Activated naive CD8-positive, alpha-beta T cell treated with anti-CD3 and anti-CD28 coated beads for 36 hours (primary cell): ENCODE measurements around the gene NFIA. TPM values are rescaled to one million over a fixed set of nuclear protein-coding genes. Genes with fewer than 3 reads are reported as not detected.

Experiments
- DNase-seq: peaks from one replicate; pipeline ENCODE4 v3.0.0; 2021
- H3K27ac Mint-ChIP-seq: one replicate; pipeline ENCODE4 v1.8.0; 2022; ENCODE audit warnings: mild to moderate bottlenecking, moderate library complexity, mixed read lengths
- H3K27me3 Mint-ChIP-seq: one replicate; pipeline ENCODE4 v1.8.0; 2022; ENCODE audit warnings: mild to moderate bottlenecking, mixed read lengths
- H3K36me3 Mint-ChIP-seq: one replicate; pipeline ENCODE4 v1.8.0; 2021; ENCODE audit warnings: mild to moderate bottlenecking, mixed read lengths
- H3K4me1 Mint-ChIP-seq: one replicate; pipeline ENCODE4 v1.8.0; 2021; ENCODE audit warnings: mixed read lengths
- H3K4me3 Mint-ChIP-seq: one replicate; pipeline ENCODE4 v1.8.0; 2022; ENCODE audit warnings: mild to moderate bottlenecking, moderate library complexity, mixed read lengths
- H3K9me3 Mint-ChIP-seq: one replicate; pipeline ENCODE4 v1.8.0; 2022; ENCODE audit warnings: mixed read lengths
- total RNA-seq, 2 experiments: library from RNA; stranded (reverse); gene quantifications; one replicate each; pipeline ENCODE4 v1.2.3, GENCODE V29; 2021

The NFIA gene
- total RNA-seq, 2 experiments from 2014 or later: 1.3 to 1.7 TPM

GRCh38 chr1:61241411-61241838, 159.1 kb downstream of the NFIA start:
- Mint-ChIP-seq H3K27ac (peak overlapping the region; percentile 42), H3K4me1 (peaks cover 3% of the 10 kb centered on the region), H3K36me3 (no peaks in the 10 kb centered on the region), H3K27me3 (no peaks in the 10 kb centered on the region), H3K4me3 (no peak overlapping the region), H3K9me3 (no peaks in the 10 kb centered on the region)
- DNase-seq: no peak

GRCh38 chr1:61241973-61242381, 159.6 kb downstream of the NFIA start:
- H3K27me3 Mint-ChIP-seq: no peaks in the 10 kb centered on the region
- H3K4me3 Mint-ChIP-seq: no peak overlapping the region

GRCh38 chr1:61244114-61244513, 161.8 kb downstream of the NFIA start:
- no peaks in the 10 kb centered on the region for H3K36me3 Mint-ChIP-seq
- no peaks in the 10 kb centered on the region for H3K9me3 Mint-ChIP-seq
- no peak overlapping the region for H3K27ac Mint-ChIP-seq
- no peak for DNase-seq
- no peaks in the 10 kb centered on the region for H3K27me3 Mint-ChIP-seq
- no peak overlapping the region for H3K4me3 Mint-ChIP-seq
- H3K4me1 Mint-ChIP-seq: peaks cover 3% of the 10 kb centered on the region

More at GRCh38 chr1:61241973-61242381, 159.6 kb downstream of the NFIA start:
- Mint-ChIP-seq H3K27ac (no peak overlapping the region), H3K4me1 (peaks cover 3% of the 10 kb centered on the region), H3K9me3 (no peaks in the 10 kb centered on the region), H3K36me3 (no peaks in the 10 kb centered on the region)
- no peak for DNase-seq

- no peak overlapping the region for H3K4me3 Mint-ChIP-seq
Measured at GRCh38 chr1:61245696-61246400, 163.5 kb downstream of the NFIA start.

GRCh38 chr1:61247051-61247825, 164.9 kb downstream of the NFIA start:
- peaks cover 4% of the 10 kb centered on the region for H3K27me3 Mint-ChIP-seq
- no peaks in the 10 kb centered on the region for H3K9me3 Mint-ChIP-seq
- peaks cover 3% of the 10 kb centered on the region for H3K4me1 Mint-ChIP-seq
- no peak overlapping the region for H3K4me3 Mint-ChIP-seq
- H3K27ac Mint-ChIP-seq: no peak overlapping the region
- no peaks in the 10 kb centered on the region for H3K36me3 Mint-ChIP-seq
- no peak for DNase-seq

More at GRCh38 chr1:61245696-61246400, 163.5 kb downstream of the NFIA start:
- Mint-ChIP-seq H3K27me3 (peaks cover 2% of the 10 kb centered on the region), H3K9me3 (no peaks in the 10 kb centered on the region), H3K36me3 (no peaks in the 10 kb centered on the region), H3K27ac (no peak overlapping the region), H3K4me1 (peaks cover 3% of the 10 kb centered on the region)
- DNase-seq: no peak

- Mint-ChIP-seq H3K9me3 (no peaks in the 10 kb centered on the region), H3K27me3 (peaks cover 4% of the 10 kb centered on the region), H3K4me3 (no peak overlapping the region), H3K36me3 (no peaks in the 10 kb centered on the region), H3K4me1 (peaks cover 5% of the 10 kb centered on the region), H3K27ac (no peak overlapping the region)
- no peak for DNase-seq
Measured at GRCh38 chr1:61247881-61248752, 165.8 kb downstream of the NFIA start.

GRCh38 chr1:61250933-61251332, 168.6 kb downstream of the NFIA start:
- peaks cover 23% of the 10 kb centered on the region for H3K4me1 Mint-ChIP-seq
- no peaks in the 10 kb centered on the region for H3K9me3 Mint-ChIP-seq
- H3K36me3 Mint-ChIP-seq: no peaks in the 10 kb centered on the region
- DNase-seq: no peak
- H3K27me3 Mint-ChIP-seq: peaks cover 4% of the 10 kb centered on the region
- no peak overlapping the region for H3K4me3 Mint-ChIP-seq
- no peak overlapping the region for H3K27ac Mint-ChIP-seq

GRCh38 chr1:61253059-61253735, 170.8 kb downstream of the NFIA start:
- no peak for DNase-seq
- H3K4me3 Mint-ChIP-seq: no peak overlapping the region

GRCh38 chr1:61253912-61254633, 171.7 kb downstream of the NFIA start:
- H3K9me3 Mint-ChIP-seq: no peaks in the 10 kb centered on the region

More at GRCh38 chr1:61253059-61253735, 170.8 kb downstream of the NFIA start:
- Mint-ChIP-seq H3K36me3 (no peaks in the 10 kb centered on the region), H3K9me3 (no peaks in the 10 kb centered on the region), H3K27ac (no peak overlapping the region), H3K4me1 (peaks cover 23% of the 10 kb centered on the region), H3K27me3 (peaks cover 4% of the 10 kb centered on the region)

GRCh38 chr1:61254634-61255357, 172.4 kb downstream of the NFIA start:
- peak overlapping the region; percentile 9 for H3K4me3 Mint-ChIP-seq
- H3K36me3 Mint-ChIP-seq: no peaks in the 10 kb centered on the region
- no peak for DNase-seq
- H3K4me1 Mint-ChIP-seq: peaks cover 23% of the 10 kb centered on the region
- no peak overlapping the region for H3K27ac Mint-ChIP-seq
- peaks cover 4% of the 10 kb centered on the region for H3K27me3 Mint-ChIP-seq
- H3K9me3 Mint-ChIP-seq: no peaks in the 10 kb centered on the region

More at GRCh38 chr1:61253912-61254633, 171.7 kb downstream of the NFIA start:
- no peak overlapping the region for H3K27ac Mint-ChIP-seq
- H3K4me1 Mint-ChIP-seq: peaks cover 23% of the 10 kb centered on the region
- DNase-seq: no peak
- H3K36me3 Mint-ChIP-seq: no peaks in the 10 kb centered on the region
- H3K27me3 Mint-ChIP-seq: peaks cover 4% of the 10 kb centered on the region
- H3K4me3 Mint-ChIP-seq: no peak overlapping the region

GRCh38 chr1:61255358-61255703, 173.0 kb downstream of the NFIA start:
- Mint-ChIP-seq H3K27me3 (peaks cover 4% of the 10 kb centered on the region), H3K36me3 (no peaks in the 10 kb centered on the region), H3K9me3 (no peaks in the 10 kb centered on the region), H3K4me1 (peaks cover 23% of the 10 kb centered on the region), H3K4me3 (no peak overlapping the region), H3K27ac (no peak overlapping the region)
- DNase-seq: no peak

GRCh38 chr1:61259379-61260148, 177.2 kb downstream of the NFIA start:
- Mint-ChIP-seq H3K9me3 (no peaks in the 10 kb centered on the region), H3K27ac (no peak overlapping the region), H3K36me3 (no peaks in the 10 kb centered on the region), H3K4me1 (peaks cover 12% of the 10 kb centered on the region), H3K27me3 (no peaks in the 10 kb centered on the region), H3K4me3 (no peak overlapping the region)
- DNase-seq: no peak

GRCh38 chr1:61260171-61260570, 177.8 kb downstream of the NFIA start:
- Mint-ChIP-seq H3K27ac (no peak overlapping the region), H3K4me1 (peaks cover 6% of the 10 kb centered on the region), H3K27me3 (no peaks in the 10 kb centered on the region), H3K36me3 (no peaks in the 10 kb centered on the region), H3K9me3 (no peaks in the 10 kb centered on the region), H3K4me3 (no peak overlapping the region)
- DNase-seq: no peak
